ES-I3 (cell line): Measurements from ENCODE around the gene TMPRSS12.
"Not testable (repeated sequence)": the region's sequence is repeated elsewhere in the genome, so short reads cannot be mapped to it uniquely, and the experiment has no call there.

Experiments used
- H3K36me3 ChIP-seq: 2 replicates; pipeline ENCODE4 v1.6.1; 2013; ENCODE audit warnings: mild to moderate bottlenecking, low read length, control low read depth, moderate library complexity; ENCODE audit not compliant: insufficient read depth
- H3K4me1 ChIP-seq: 2 replicates; pipeline ENCODE4 v1.6.1; 2013; ENCODE audit warnings: mild to moderate bottlenecking, control low read depth, low read length; ENCODE audit not compliant: insufficient read depth
- H3K9ac ChIP-seq: 2 replicates; pipeline ENCODE4 v1.6.1; 2013; ENCODE audit warnings: low read depth, mild to moderate bottlenecking, low read length, moderate library complexity
- H3K9me3 ChIP-seq: 2 replicates; pipeline ENCODE4 v1.6.1; 2013; ENCODE audit warnings: mild to moderate bottlenecking, low read length, moderate library complexity; ENCODE audit not compliant: control insufficient read depth, insufficient read depth

TMPRSS12 gene

DNA sequence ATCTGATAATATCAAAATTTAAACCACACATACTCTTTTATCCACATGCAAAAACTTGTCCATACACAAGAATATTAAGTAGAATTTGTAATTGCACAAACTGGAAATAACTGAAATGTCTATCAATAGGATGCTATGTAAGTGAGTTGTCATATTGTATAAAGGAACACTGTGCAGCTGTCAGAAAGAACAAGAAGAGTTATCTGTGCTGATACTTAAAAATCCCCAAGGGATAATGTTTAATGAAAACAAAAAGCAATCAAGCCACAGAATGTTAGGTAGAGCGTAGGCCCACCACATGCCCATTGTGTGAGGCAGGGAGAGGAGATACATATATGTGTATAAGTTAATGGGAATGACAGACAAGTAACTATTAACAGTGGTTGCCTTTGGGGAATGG is 83.7 kb downstream of the TMPRSS12 start:
- Histone ChIP-seq H3K9ac (no peak overlapping the region), H3K4me1 (peaks cover 19% of the 10 kb centered on the region), H3K9me3 (no peaks in the 10 kb centered on the region), H3K36me3 (no peaks in the 10 kb centered on the region)

DNA sequence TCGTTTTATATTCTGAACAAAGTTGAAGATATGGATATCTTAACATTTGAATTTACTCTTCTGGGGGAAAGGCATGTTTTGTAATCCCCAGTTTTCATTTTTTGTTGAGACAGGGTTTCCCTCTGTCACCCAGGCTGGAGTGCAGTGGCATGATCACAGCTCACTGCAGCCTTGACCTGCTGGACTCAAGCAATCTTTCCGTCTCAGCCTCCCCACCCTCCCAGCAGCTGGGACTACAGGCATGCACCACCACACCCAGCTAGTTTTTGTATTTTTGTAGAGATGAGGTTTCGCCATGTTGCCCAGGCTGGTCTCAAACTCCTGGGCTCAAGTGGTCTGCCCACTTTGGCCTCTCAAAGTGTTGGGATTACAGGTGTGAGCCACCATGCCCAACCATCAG is 84.2 kb downstream of the TMPRSS12 start:
- H3K9ac ChIP-seq, H3K36me3 ChIP-seq: not testable (repeated sequence)

GRCh38 chr12:50927356-50927755 is 84.6 kb downstream of the TMPRSS12 start:
- Histone ChIP-seq H3K9ac (no peak overlapping the region), H3K4me1 (peaks cover 19% of the 10 kb centered on the region), H3K9me3 (no peaks in the 10 kb centered on the region), H3K36me3 (no peaks in the 10 kb centered on the region)

More for the DNA sequence above, 84.2 kb downstream of the TMPRSS12 start:
- H3K4me1 ChIP-seq, result peaks cover 19% of the 10 kb centered on the region
- not testable (repeated sequence) for H3K9me3 ChIP-seq

GRCh38 chr12:50927766-50928224 is 85.1 kb downstream of the TMPRSS12 start:
- Histone ChIP-seq H3K4me1 (peaks cover 16% of the 10 kb centered on the region), H3K36me3 (no peaks in the 10 kb centered on the region), H3K9me3 (no peaks in the 10 kb centered on the region), H3K9ac (no peak overlapping the region)

- Histone ChIP-seq H3K9me3 (no peaks in the 10 kb centered on the region), H3K36me3 (no peaks in the 10 kb centered on the region), H3K9ac (no peak overlapping the region), H3K4me1 (peaks cover 10% of the 10 kb centered on the region)
Observed at GRCh38 chr12:50928392-50928791, 85.7 kb downstream of the TMPRSS12 start.

DNA sequence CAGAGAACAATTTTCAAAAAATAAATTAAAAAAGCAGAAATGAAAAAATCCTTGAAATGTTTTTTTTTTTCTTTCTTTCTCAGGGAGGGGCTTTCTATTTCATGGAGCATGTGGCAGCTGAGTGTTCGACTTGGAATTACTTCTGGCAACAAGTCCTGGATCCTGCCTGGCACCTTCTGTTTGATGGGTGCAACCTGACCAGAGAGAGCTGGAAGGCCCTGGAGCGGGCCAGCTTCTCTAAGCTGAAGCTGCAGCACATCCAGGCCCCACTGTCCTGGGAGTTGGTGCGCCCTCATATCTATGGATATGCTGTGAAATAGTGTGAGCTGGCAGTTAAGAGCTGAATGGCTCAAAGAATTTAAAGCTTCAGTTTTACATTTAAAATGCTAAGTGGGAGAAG is 87.1 kb downstream of the TMPRSS12 start:
- no peak overlapping the region for H3K9ac ChIP-seq
- no peaks in the 10 kb centered on the region for H3K9me3 ChIP-seq
- no peaks in the 10 kb centered on the region for H3K36me3 ChIP-seq
- H3K4me1 ChIP-seq, result peaks cover 6% of the 10 kb centered on the region; the same call in 1 of the 2 replicates

- H3K36me3 ChIP-seq, H3K4me1 ChIP-seq, H3K9ac ChIP-seq: not testable (repeated sequence)
Observed at GRCh38 chr12:50930477-50930876, 87.8 kb downstream of the TMPRSS12 start.

GRCh38 chr12:50932787-50933280 is 90.1 kb downstream of the TMPRSS12 start:
- no peaks in the 10 kb centered on the region for H3K36me3 ChIP-seq
- H3K4me1 ChIP-seq, result peaks cover 6% of the 10 kb centered on the region; the same call in 1 of the 2 replicates
- 0 out of 2 replicates have a peak, but pooled peaks cover 3% of the 10 kb centered on the region for H3K9me3 ChIP-seq
- no peak overlapping the region for H3K9ac ChIP-seq

More at GRCh38 chr12:50930477-50930876, 87.8 kb downstream of the TMPRSS12 start:
- H3K9me3 ChIP-seq, result not testable (repeated sequence)

GRCh38 chr12:50933459-50934124 is 90.9 kb downstream of the TMPRSS12 start:
- Histone ChIP-seq H3K9ac (no peak overlapping the region), H3K36me3 (no peaks in the 10 kb centered on the region), H3K9me3 (0 out of 2 replicates have a peak, but pooled peaks cover 3% of the 10 kb centered on the region), H3K4me1 (peaks cover 2% of the 10 kb centered on the region; the same call in 1 of the 2 replicates)

DNA sequence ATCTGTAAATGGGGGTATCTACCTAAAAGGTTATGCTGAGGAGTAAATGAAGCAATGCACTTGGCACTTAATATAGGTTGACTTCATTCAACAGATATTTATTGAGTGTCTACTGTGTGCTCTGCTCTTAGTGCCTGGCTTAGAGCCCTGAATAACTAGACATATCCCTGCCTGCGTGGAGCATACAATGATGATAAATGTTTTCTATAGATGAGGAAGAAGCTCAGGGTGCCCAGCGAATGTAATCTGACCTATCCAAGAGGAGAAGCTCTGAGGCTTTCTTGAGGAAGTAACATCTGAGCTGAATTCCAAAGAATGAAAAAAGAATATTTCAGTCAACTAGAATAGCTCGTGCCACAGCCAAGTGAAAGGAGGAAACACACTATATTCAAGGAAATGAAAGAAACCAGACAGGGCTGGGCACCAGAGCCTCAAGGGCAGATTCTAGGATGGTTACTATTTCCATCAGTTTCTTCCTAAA is 91.7 kb downstream of the TMPRSS12 start:
- Histone ChIP-seq H3K9ac (no peak overlapping the region), H3K9me3 (0 out of 2 replicates have a peak, but pooled peaks cover 3% of the 10 kb centered on the region), H3K36me3 (no peaks in the 10 kb centered on the region), H3K4me1 (peaks cover under 1% of the 10 kb centered on the region; the same call in 1 of the 2 replicates)

DNA sequence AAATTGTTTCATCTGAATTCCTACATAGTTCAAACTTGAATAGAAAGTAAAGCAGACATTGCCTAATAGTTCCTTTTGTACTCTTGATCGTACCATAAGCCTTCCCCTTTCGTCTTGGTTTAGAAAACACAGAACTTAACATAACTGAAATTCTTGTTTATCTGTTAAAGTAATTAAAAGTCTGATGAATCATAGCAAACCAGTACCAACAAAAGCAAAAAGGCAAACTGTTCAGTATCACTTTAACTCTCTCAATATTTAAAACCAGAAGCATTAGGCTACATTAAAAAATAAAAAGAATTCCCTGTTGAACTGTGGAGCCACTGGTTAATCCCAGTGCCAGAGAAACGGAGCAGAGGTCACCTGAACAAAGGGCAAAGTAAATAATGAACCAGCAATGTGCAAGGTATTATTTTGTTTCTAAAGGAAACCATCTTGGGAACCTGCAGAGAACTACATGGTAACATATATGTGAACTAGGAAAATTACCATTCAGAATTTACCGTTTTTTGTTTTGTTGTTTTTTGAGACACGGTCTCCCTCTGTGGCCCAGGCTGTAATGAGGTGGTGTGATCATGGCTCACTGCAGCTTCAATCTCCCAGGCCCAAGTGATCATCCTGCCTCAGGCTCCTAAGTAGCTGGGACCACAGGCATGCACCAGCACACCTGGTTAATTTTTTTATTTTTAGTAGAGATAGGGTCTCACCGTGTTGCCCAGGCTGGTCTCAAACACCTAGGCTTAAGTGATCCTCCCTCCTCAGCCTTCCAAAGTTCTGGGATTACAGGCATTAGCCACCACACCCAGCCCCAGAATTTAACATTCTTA is 92.5 kb downstream of the TMPRSS12 start:
- H3K9me3 ChIP-seq, result 0 out of 2 replicates have a peak, but pooled peaks cover 3% of the 10 kb centered on the region
- no peak overlapping the region for H3K9ac ChIP-seq
- H3K4me1 ChIP-seq, result no peaks in the 10 kb centered on the region
- no peaks in the 10 kb centered on the region for H3K36me3 ChIP-seq

DNA sequence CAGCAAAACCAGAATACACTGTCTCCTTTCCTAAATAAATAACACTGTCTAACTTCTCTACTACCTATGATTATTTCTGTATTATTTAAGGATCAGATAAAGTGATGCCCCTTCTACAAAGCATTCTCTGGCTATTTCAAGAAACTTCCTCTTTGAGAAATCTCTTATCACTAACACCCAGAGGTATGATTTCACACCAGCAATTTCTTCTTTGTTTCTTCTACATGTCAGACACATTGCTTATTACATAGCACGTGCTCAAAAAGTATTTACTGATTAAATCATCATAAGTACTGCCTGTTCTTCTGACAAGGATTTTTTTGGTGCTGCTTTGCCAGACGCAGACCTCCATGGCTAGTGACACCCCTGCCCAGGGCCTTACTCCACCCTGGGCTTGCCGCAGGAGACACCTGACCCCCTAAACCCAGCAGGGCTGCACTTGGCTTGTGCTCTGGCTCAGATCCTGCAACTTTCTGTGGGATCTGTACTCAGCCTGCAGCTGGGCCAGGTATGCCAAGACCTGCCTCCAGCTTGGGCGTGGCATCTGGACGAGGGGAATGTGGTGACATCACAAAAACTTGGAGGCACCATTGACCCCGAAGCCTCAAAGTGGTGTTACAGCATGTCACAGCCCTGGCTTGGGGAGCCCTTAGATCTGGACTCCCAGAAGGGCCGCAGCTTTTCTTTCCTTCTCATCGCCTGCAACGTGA is 94.2 kb downstream of the TMPRSS12 start:
- H3K9ac ChIP-seq, result no peak overlapping the region
- no peaks in the 10 kb centered on the region for H3K36me3 ChIP-seq
- 0 out of 2 replicates have a peak, but pooled peaks cover 3% of the 10 kb centered on the region for H3K9me3 ChIP-seq
- H3K4me1 ChIP-seq, result no peaks in the 10 kb centered on the region
